Astrocyte (in vitro differentiated cells and primary cell): ENCODE data around the gene CHST11. TPM values are rescaled to one million over a fixed set of nuclear protein-coding genes. Genes with fewer than 3 reads are reported as not detected.

Source experiments
- DNase-seq: peaks from one replicate; pipeline ENCODE4 v3.0.0-alpha.2; 2010; ENCODE audit warnings: low read depth
- FAIRE-seq: peaks from 2 replicates; lab custom pipeline; 2011; peaks lifted over from hg19 to GRCh38; lab: Jason Lieb, UNC
- H2AFZ ChIP-seq: 2 replicates; pipeline ENCODE4 v1.6.0; 2012; ENCODE audit warnings: low read depth, low read length, inconsistent platforms
- H3K27ac ChIP-seq: 2 replicates; pipeline ENCODE4 v1.5.1; 2011; ENCODE audit warnings: low read depth, low read length, inconsistent platforms
- H3K27me3 ChIP-seq: 2 replicates; pipeline ENCODE4 v1.6.0; 2011; ENCODE audit warnings: low read length, inconsistent platforms; ENCODE audit not compliant: insufficient read depth
- H3K36me3 ChIP-seq: 2 replicates; pipeline ENCODE4 v1.5.1; 2011; ENCODE audit warnings: low read length, inconsistent platforms; ENCODE audit not compliant: insufficient read depth
- H3K4me1 ChIP-seq: 2 replicates; pipeline ENCODE4 v1.5.1; 2011; ENCODE audit warnings: low read length, inconsistent platforms; ENCODE audit not compliant: insufficient read depth
- H3K4me2 ChIP-seq: 2 replicates; pipeline ENCODE4 v1.6.0; 2012; ENCODE audit warnings: low read length, inconsistent platforms
- H3K4me3 ChIP-seq: 2 replicates; pipeline ENCODE4 v1.5.1; 2011; ENCODE audit warnings: low read depth, mild to moderate bottlenecking, low read length, inconsistent platforms; ENCODE audit not compliant: insufficient read depth
- H3K79me2 ChIP-seq: 2 replicates; pipeline ENCODE4 v1.6.0; 2012; ENCODE audit warnings: mild to moderate bottlenecking, low read length, inconsistent platforms; ENCODE audit not compliant: insufficient read depth
- H3K9ac ChIP-seq: 2 replicates; pipeline ENCODE4 v1.6.0; 2012; ENCODE audit warnings: mild to moderate bottlenecking, low read length, inconsistent platforms
- H3K9me3 ChIP-seq: 2 replicates; pipeline ENCODE4 v1.5.1; 2012; ENCODE audit warnings: low read depth, mild to moderate bottlenecking, low read length, inconsistent platforms; ENCODE audit not compliant: insufficient read depth
- H4K20me1 ChIP-seq: 2 replicates; pipeline ENCODE4 v1.6.0; 2012; ENCODE audit warnings: low read length, inconsistent platforms; ENCODE audit not compliant: insufficient read depth
- H3K27ac Mint-ChIP-seq: one replicate; pipeline ENCODE4 v1.8.0; 2021; ENCODE audit warnings: mild to moderate bottlenecking, mixed read lengths; ENCODE audit not compliant: unreplicated experiment
- H3K27me3 Mint-ChIP-seq: one replicate; pipeline ENCODE4 v1.8.0; 2021; ENCODE audit warnings: low read depth, mixed read lengths; ENCODE audit not compliant: unreplicated experiment
- H3K36me3 Mint-ChIP-seq: one replicate; pipeline ENCODE4 v1.8.0; 2021; ENCODE audit warnings: low read depth, mixed read lengths; ENCODE audit not compliant: unreplicated experiment
- H3K4me1 Mint-ChIP-seq: one replicate; pipeline ENCODE4 v1.8.0; 2021; ENCODE audit warnings: low read depth, mixed read lengths; ENCODE audit not compliant: unreplicated experiment
- H3K4me3 Mint-ChIP-seq: one replicate; pipeline ENCODE4 v1.8.0; 2021; ENCODE audit warnings: mild to moderate bottlenecking, moderate library complexity, mixed read lengths; ENCODE audit not compliant: unreplicated experiment
- H3K9me3 Mint-ChIP-seq: one replicate; pipeline ENCODE4 v1.8.0; 2021; ENCODE audit warnings: mild to moderate bottlenecking, mixed read lengths; ENCODE audit not compliant: unreplicated experiment
- CTCF ChIP-seq: IDR thresholded peaks from 2 replicates; pipeline ENCODE4 v1.5.1; 2011; ENCODE audit warnings: low read depth, mild to moderate bottlenecking, inconsistent platforms, low read length, moderate library complexity; ENCODE audit not compliant: insufficient read depth
- EZH2 ChIP-seq: IDR thresholded peaks from 2 replicates; pipeline ENCODE4 v1.6.1; 2012; ENCODE audit warnings: mild to moderate bottlenecking, low read length, inconsistent platforms; ENCODE audit not compliant: insufficient read depth
- total RNA-seq: library from RNA; stranded (reverse); gene quantifications from 2 replicates; pipeline ENCODE4 v1.2.1, GENCODE V29; 2021

CHST11 gene
- total RNA-seq, 1 donor from 2014 or later: 30.2 TPM

GRCh38 chr12:104501115-104501514 lies 44.4 kb downstream of the CHST11 start:
- peaks cover 19% of the 10 kb centered on the region for H3K4me1 Mint-ChIP-seq
- no peak overlapping the region for H3K27ac Mint-ChIP-seq
- Histone ChIP-seq H3K27ac (no peak overlapping the region), H3K27me3 (no peaks in the 10 kb centered on the region), H3K9me3 (no peaks in the 10 kb centered on the region), H3K36me3 (no peaks in the 10 kb centered on the region), H3K4me1 (peaks cover 5% of the 10 kb centered on the region), H2AFZ (no peak overlapping the region), H4K20me1 (peaks cover 86% of the 10 kb centered on the region), H3K4me3 (no peak overlapping the region), H3K4me2 (no peak overlapping the region), H3K79me2 (peaks cover 45% of the 10 kb centered on the region), H3K9ac (no peak overlapping the region)
- no peaks in the 10 kb centered on the region for H3K27me3 Mint-ChIP-seq
- H3K36me3 Mint-ChIP-seq: peaks cover 7% of the 10 kb centered on the region
- TF ChIP-seq EZH2: no peak
- TF ChIP-seq CTCF: no peak
- FAIRE-seq (no peak), DNase-seq (no peak)
- H3K9me3 Mint-ChIP-seq: no peaks in the 10 kb centered on the region
- no peak overlapping the region for H3K4me3 Mint-ChIP-seq

- DNase-seq: no peak
- no peak for FAIRE-seq
- no peak overlapping the region for H3K4me3 ChIP-seq
- Mint-ChIP-seq H3K36me3 (peaks cover 10% of the 10 kb centered on the region), H3K27ac (no peak overlapping the region), H3K4me3 (no peak overlapping the region), H3K27me3 (no peaks in the 10 kb centered on the region), H3K9me3 (no peaks in the 10 kb centered on the region), H3K4me1 (peaks cover 19% of the 10 kb centered on the region)
- H3K27ac ChIP-seq: no peak overlapping the region
- no peaks in the 10 kb centered on the region for H3K9me3 ChIP-seq
- no peaks in the 10 kb centered on the region for H3K36me3 ChIP-seq
- H2AFZ ChIP-seq: no peak overlapping the region
- no peak overlapping the region for H3K4me2 ChIP-seq
- H3K9ac ChIP-seq: no peak overlapping the region
- peaks cover 92% of the 10 kb centered on the region for H4K20me1 ChIP-seq
- no peak for TF ChIP-seq CTCF
- TF ChIP-seq EZH2: no peak
- no peaks in the 10 kb centered on the region for H3K27me3 ChIP-seq
- peaks cover 5% of the 10 kb centered on the region for H3K4me1 ChIP-seq
- peaks cover 49% of the 10 kb centered on the region for H3K79me2 ChIP-seq
Measured at GRCh38 chr12:104501660-104502059, 44.9 kb downstream of the CHST11 start.

GRCh38 chr12:104502217-104502616 lies 45.5 kb downstream of the CHST11 start:
- H3K4me1 ChIP-seq: peaks cover 5% of the 10 kb centered on the region
- H3K36me3 ChIP-seq: no peaks in the 10 kb centered on the region
- H3K9ac ChIP-seq: no peak overlapping the region
- H3K9me3 Mint-ChIP-seq: no peaks in the 10 kb centered on the region
- H3K27me3 ChIP-seq: no peaks in the 10 kb centered on the region
- DNase-seq (no peak), FAIRE-seq (no peak)
- peaks cover 14% of the 10 kb centered on the region for H3K36me3 Mint-ChIP-seq
- TF ChIP-seq CTCF: no peak
- TF ChIP-seq EZH2: no peak
- H3K27ac ChIP-seq: no peak overlapping the region
- H3K79me2 ChIP-seq: peaks cover 50% of the 10 kb centered on the region
- peaks cover 19% of the 10 kb centered on the region for H3K4me1 Mint-ChIP-seq
- H3K27ac Mint-ChIP-seq: no peak overlapping the region
- H3K4me3 ChIP-seq: no peak overlapping the region
- H3K27me3 Mint-ChIP-seq: no peaks in the 10 kb centered on the region
- no peak overlapping the region for H2AFZ ChIP-seq
- H3K4me2 ChIP-seq: no peak overlapping the region
- H3K4me3 Mint-ChIP-seq: no peak overlapping the region
- H4K20me1 ChIP-seq: peaks cover 92% of the 10 kb centered on the region
- no peaks in the 10 kb centered on the region for H3K9me3 ChIP-seq
